IPS-18a (cell line): ENCODE data around the gene TBL2.

ENCODE experiments used
- H3K27ac ChIP-seq: one replicate; pipeline ENCODE4 v1.5.1; 2013; ENCODE audit warnings: low read length
- H3K27me3 ChIP-seq: one replicate; pipeline ENCODE4 v1.6.1; 2013; ENCODE audit warnings: mild to moderate bottlenecking, low read length; ENCODE audit not compliant: control insufficient read depth, insufficient read depth
- H3K36me3 ChIP-seq: one replicate; pipeline ENCODE4 v1.6.1; 2013; ENCODE audit warnings: low read depth, low read length; ENCODE audit not compliant: control insufficient read depth
- H3K4me1 ChIP-seq: one replicate; pipeline ENCODE4 v1.6.1; 2013; ENCODE audit warnings: low read depth, low read length; ENCODE audit not compliant: control insufficient read depth
- H3K4me3 ChIP-seq: one replicate; pipeline ENCODE4 v1.5.1; 2013; ENCODE audit warnings: low read length
- H3K9ac ChIP-seq: one replicate; pipeline ENCODE4 v1.6.1; 2013; ENCODE audit warnings: mild to moderate bottlenecking, low read length, moderate library complexity
- H3K9me3 ChIP-seq: one replicate; pipeline ENCODE4 v1.6.1; 2013; ENCODE audit warnings: low read depth, low read length; ENCODE audit not compliant: control insufficient read depth

The TBL2 gene

DNA sequence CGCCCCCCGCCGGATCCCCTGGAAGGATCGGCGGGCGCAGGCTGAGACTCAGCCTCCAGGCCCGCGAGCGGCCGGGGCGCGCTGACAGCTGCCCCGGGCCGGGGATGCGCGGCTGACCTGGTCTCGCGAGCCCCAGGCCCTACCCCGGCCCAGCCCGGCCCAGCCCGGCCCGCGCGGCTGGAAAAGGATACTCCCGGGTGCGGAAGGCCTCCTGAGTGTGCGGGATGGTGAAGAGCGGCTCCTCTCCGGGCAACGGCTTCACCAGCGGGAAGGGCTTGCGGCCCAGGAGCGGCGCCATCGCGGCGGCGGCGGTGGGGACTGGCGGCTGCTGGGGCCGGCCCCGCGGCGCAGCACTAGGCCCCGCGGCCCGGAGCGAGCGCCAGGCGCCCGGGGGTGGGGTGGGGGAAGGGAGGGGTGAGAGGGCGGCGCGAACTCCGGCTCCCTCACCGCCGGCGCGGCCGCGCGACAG lies 56.7 kb downstream of the TBL2 start:
- H3K9me3 ChIP-seq, result no peaks in the 10 kb centered on the region
- peak overlapping the region; percentile 82 for H3K9ac ChIP-seq
- peak overlapping the region; percentile 80 for H3K27ac ChIP-seq
- H3K27me3 ChIP-seq, result no peaks in the 10 kb centered on the region
- H3K4me1 ChIP-seq, result peaks cover 9% of the 10 kb centered on the region
- H3K4me3 ChIP-seq, result peak overlapping the region; percentile 78
- peaks cover 19% of the 10 kb centered on the region for H3K36me3 ChIP-seq

DNA sequence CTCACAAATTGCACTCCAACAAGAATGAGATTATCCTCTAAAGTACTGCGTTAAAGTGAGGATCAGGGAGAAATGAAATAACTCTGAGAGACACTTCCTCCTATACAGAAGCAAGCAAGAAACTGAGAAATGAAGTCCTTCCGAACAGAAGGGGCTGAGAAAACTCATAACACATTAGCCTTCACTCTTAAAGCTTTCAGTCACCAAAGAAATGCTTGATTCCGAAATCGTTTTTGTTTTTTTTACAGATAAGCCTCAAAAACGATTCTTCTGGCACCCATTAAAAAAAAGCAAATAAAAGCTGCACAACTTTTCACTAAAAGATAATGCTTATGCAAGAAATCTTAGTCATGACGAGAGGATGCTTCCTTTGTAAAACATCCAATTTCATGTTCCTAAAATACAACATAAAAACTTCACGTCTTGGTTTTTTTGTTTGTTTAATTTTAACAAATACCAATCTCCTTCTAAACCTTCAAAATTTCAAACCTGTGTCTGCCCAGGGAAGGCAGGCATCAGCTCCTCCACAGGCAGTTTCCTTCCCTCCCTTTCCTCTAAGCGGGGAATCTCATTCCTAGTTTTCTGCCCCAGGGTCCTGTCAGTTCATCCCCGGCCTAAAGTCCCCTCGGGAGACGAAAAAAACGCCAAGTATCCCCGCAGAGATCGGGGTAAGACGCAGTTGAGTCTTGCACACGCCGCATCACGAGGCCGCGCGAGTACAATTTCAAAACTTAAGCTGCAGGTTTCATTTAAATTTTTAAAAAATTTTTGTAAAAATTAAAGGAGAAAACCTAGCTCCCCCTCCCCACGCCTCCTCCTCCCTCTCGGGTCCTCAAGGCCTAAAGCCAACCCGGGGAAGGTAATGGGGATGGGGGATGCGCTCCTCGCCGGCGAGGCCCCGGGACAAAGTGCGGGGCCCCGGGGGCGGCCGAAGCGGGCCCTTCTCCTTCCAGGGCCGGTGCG lies 57.4 kb downstream of the TBL2 start:
- Histone ChIP-seq H3K9ac (peak overlapping the region; percentile 82), H3K27ac (no peak overlapping the region), H3K4me1 (peaks cover 9% of the 10 kb centered on the region), H3K9me3 (no peaks in the 10 kb centered on the region), H3K4me3 (peak overlapping the region; percentile 78), H3K27me3 (no peaks in the 10 kb centered on the region), H3K36me3 (peaks cover 22% of the 10 kb centered on the region)

DNA sequence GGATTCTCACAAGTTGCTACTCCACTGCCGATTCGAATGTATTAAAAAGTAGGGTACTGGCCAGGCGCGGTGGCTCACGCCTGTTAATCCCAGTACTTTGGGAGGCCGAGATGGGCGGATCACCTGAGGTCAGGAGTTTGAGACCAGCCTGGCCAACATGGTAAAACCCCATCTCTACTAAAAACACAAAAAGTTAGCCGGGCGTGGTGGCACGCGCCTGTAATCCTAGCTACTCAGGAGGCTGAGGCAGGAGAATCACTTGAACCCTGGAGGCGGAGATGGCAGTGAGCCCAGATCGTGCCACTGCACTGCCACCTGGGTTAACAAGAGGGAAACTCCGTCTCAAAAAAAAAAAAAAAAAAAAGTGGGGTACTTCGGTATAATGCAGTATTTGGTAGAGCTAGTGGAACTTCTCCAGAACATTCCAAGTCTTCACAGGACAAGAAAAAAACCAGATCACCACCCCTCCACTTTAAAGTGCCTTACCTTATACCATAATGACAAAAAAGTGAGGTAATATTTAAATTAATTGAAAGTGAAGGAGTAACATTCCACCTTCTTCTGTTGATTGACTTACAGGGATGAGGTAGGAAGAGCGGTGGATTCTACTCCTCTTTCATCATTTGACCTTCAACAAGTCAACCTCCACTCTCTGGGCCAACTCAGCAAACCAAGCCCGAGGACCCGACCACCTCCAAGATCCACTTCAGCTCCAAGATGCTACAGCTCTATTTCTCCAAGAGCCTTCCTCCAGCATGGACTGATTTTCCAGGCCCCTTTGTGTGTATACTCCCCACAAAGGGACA lies 58.3 kb downstream of the TBL2 start:
- H3K36me3 ChIP-seq, result peaks cover 30% of the 10 kb centered on the region

DNA sequence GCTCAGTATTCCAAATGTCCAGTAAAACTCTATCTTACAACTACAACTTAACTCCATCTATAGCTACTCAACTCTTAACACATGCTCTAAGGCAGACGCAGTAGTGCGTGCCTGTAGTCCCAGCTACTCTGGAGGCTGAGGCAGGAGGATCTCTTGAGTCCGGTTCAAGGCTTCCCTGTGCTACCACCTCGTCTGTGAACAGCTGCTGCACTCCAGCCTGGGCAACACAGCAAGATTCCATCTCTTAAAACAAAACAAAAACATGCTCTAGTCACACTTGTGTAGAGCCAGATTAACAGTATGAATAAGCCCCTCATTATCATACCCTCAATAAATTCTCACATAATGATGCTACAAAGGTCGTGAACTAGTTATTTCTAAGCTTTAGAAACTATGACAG lies 59.9 kb downstream of the TBL2 start:
- peaks cover 37% of the 10 kb centered on the region for H3K36me3 ChIP-seq

More for the DNA sequence above, 58.3 kb downstream of the TBL2 start:
- Histone ChIP-seq H3K27ac (no peak overlapping the region), H3K4me3 (peak overlapping the region; percentile 78), H3K9ac (peak overlapping the region; percentile 82), H3K27me3 (no peaks in the 10 kb centered on the region), H3K4me1 (peaks cover 9% of the 10 kb centered on the region), H3K9me3 (no peaks in the 10 kb centered on the region)

More for the DNA sequence above, 59.9 kb downstream of the TBL2 start:
- no peaks in the 10 kb centered on the region for H3K9me3 ChIP-seq
- no peaks in the 10 kb centered on the region for H3K27me3 ChIP-seq
- peak overlapping the region; percentile 5 for H3K4me3 ChIP-seq
- H3K9ac ChIP-seq, result no peak overlapping the region
- no peak overlapping the region for H3K27ac ChIP-seq
- peaks cover 9% of the 10 kb centered on the region for H3K4me1 ChIP-seq
